ENCODE data around the gene HIPK1.
A peak's percentile ranks its signal among the peaks of the same experiment; 100 is the strongest.

HIPK1 gene

DNA sequence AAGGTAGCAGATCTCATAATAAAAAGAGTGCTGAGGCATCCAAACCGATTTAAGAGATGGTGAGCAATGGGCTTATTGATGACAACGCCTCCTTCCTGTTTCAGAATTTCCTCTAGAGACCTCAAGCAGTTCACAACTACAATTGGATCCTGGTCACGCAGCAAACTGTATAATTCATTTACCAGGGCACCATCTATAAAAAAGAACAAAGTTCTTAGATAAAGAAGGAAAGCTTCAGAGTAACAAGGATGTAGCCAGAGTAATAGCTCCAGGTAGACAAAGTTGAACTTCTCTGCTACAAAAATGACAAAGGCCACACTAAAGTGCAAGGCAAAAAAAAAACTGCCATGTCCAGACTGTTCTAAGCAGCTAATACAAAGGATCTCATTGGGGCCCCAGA, 27.9 kb upstream of the HIPK1 start:
- Histone ChIP-seq H3K27me3 (ENCODE audit: low read length) (no peaks in the 10 kb centered on the region), H3K27ac (ENCODE audit: low read depth, low read length) (no peak overlapping the region), H3K9ac (ENCODE audit: low read length) (no peak overlapping the region), H3F3A (ENCODE audit: insufficient read depth) (no peaks in the 10 kb centered on the region), H2AFZ (ENCODE audit: low read depth, low read length, severe bottlenecking) (no peak overlapping the region), H3K9me3 (ENCODE audit: insufficient read depth, low read length) (no peaks in the 10 kb centered on the region), H3K9me2 (replicated peaks; ENCODE audit: insufficient read depth, low read length) (no peaks in the 10 kb centered on the region), H3K4me3 (ENCODE audit: insufficient read depth, low read length, poor library complexity, severe bottlenecking) (no peak overlapping the region), H3K36me3 (ENCODE audit: low read length) (peaks cover 13% of the 10 kb centered on the region), H4K20me1 (ENCODE audit: low read depth, low read length) (no peaks in the 10 kb centered on the region), H3K79me2 (ENCODE audit: insufficient read depth, low read length) (peaks cover 31% of the 10 kb centered on the region), H3K4me2 (ENCODE audit: low read depth, low read length, poor library complexity, severe bottlenecking) (no peak overlapping the region)
- TF ChIP-seq EZH2phosphoT487 (conservative IDR thresholded peaks at IDR 0.05; ENCODE audit: low read length): no peak
- TF ChIP-seq, protein P1, sequence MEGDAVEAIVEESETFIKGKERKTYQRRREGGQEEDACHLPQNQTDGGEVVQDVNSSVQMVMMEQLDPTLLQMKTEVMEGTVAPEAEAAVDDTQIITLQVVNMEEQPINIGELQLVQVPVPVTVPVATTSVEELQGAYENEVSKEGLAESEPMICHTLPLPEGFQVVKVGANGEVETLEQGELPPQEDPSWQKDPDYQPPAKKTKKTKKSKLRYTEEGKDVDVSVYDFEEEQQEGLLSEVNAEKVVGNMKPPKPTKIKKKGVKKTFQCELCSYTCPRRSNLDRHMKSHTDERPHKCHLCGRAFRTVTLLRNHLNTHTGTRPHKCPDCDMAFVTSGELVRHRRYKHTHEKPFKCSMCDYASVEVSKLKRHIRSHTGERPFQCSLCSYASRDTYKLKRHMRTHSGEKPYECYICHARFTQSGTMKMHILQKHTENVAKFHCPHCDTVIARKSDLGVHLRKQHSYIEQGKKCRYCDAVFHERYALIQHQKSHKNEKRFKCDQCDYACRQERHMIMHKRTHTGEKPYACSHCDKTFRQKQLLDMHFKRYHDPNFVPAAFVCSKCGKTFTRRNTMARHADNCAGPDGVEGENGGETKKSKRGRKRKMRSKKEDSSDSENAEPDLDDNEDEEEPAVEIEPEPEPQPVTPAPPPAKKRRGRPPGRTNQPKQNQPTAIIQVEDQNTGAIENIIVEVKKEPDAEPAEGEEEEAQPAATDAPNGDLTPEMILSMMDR (IDR thresholded peaks at IDR 0.05; ENCODE audit: insufficient read depth, low read length, poor library complexity, severe bottlenecking): no peak

DNA sequence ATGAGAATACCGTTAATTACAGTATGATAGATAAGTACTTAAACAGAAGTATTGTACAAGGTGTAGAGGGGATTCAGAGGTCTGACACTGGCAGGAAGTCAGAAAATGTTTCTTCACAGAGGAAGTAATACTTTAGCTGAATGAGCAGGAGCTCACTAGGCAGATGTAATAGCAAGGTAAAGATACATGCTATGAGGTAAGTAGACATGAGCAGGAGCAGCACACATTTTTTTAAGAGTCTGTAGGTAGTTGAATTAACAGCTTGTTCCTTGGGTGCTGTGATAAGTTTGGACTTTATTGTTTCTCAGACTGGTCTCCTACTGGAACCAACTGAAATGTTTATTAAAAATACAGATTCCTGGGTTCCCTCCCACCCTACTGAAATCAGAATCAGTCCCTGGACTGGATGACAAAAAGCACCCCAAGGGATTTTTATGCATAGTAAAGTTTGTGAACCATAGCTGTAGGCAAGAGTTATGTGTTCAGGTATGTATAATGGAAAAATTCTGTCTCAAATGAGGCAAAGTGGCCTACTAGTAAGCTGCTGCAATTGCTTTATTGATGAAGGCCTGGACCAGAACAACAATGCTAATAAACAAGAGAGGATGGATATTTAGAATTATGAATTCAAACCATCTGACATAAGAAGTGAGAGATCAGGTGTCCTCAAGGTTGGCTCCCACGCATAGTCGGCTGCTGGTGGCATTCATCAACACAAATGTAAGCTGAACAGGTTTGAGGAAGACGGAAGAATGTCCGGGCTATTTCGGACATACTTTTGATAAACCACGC, 25.4 kb upstream of the HIPK1 start:
- H3K9ac ChIP-seq (ENCODE audit: low read length): peak overlapping the region; percentile 89
- no peaks in the 10 kb centered on the region for H4K20me1 ChIP-seq (ENCODE audit: low read depth, low read length)
- H3K27me3 ChIP-seq (ENCODE audit: low read length): no peaks in the 10 kb centered on the region
- no peaks in the 10 kb centered on the region for H3K9me2 ChIP-seq (replicated peaks; ENCODE audit: insufficient read depth, low read length)
- TF ChIP-seq EZH2phosphoT487 (conservative IDR thresholded peaks at IDR 0.05; ENCODE audit: low read length): no peak
- TF ChIP-seq, protein P1 (IDR thresholded peaks at IDR 0.05; ENCODE audit: insufficient read depth, low read length, poor library complexity, severe bottlenecking): no peak
- H3K36me3 ChIP-seq (ENCODE audit: low read length): peaks cover under 1% of the 10 kb centered on the region; the same call in 1 of the 2 replicates
- H3K79me2 ChIP-seq (ENCODE audit: insufficient read depth, low read length): peaks cover 38% of the 10 kb centered on the region
- H3K27ac ChIP-seq (ENCODE audit: low read depth, low read length): peak overlapping the region; percentile 78
- peak overlapping the region; percentile 94 for H3K4me3 ChIP-seq (ENCODE audit: insufficient read depth, low read length, poor library complexity, severe bottlenecking)
- H3K4me2 ChIP-seq (ENCODE audit: low read depth, low read length, poor library complexity, severe bottlenecking): peak overlapping the region; percentile 68
- H3F3A ChIP-seq (ENCODE audit: insufficient read depth): no peaks in the 10 kb centered on the region
- H3K9me3 ChIP-seq (ENCODE audit: insufficient read depth, low read length): no peaks in the 10 kb centered on the region
- H2AFZ ChIP-seq (ENCODE audit: low read depth, low read length, severe bottlenecking): peak overlapping the region; percentile 67

DNA sequence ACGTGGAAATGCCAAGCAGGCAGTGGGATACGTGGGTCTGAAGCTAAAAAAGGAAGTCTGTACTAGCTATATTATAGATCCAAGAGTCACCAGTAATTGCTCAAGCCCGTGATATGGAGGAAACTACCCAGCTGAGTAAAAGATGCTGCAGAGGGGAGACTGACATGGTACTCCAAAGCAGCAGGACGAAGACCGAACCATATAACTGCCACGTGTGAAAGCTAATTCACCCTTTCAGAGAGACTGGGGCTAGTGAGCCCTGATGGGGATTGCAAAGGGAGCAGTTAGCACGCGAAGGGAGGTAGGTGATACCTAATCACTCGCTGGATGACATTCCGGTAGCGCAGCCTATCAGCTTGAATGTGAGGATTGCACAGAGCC, 24.8 kb upstream of the HIPK1 start:
- Histone ChIP-seq H3K27me3 (ENCODE audit: low read length) (no peaks in the 10 kb centered on the region), H2AFZ (ENCODE audit: low read depth, low read length, severe bottlenecking) (peak overlapping the region; percentile 67), H3K9me3 (ENCODE audit: insufficient read depth, low read length) (no peaks in the 10 kb centered on the region), H3K36me3 (ENCODE audit: low read length) (peaks cover 6% of the 10 kb centered on the region; the same call in 1 of the 2 replicates), H3K4me2 (ENCODE audit: low read depth, low read length, poor library complexity, severe bottlenecking) (peak overlapping the region; percentile 68), H3K79me2 (ENCODE audit: insufficient read depth, low read length) (peaks cover 38% of the 10 kb centered on the region), H3K9ac (ENCODE audit: low read length) (peak overlapping the region; percentile 89), H3K9me2 (replicated peaks; ENCODE audit: insufficient read depth, low read length) (no peaks in the 10 kb centered on the region), H3K27ac (ENCODE audit: low read depth, low read length) (peak overlapping the region; percentile 78), H3F3A (ENCODE audit: insufficient read depth) (no peaks in the 10 kb centered on the region), H3K4me3 (ENCODE audit: insufficient read depth, low read length, poor library complexity, severe bottlenecking) (peak overlapping the region; percentile 94), H4K20me1 (ENCODE audit: low read depth, low read length) (no peaks in the 10 kb centered on the region)
- TF ChIP-seq EZH2phosphoT487 (conservative IDR thresholded peaks at IDR 0.05; ENCODE audit: low read length): no peak
- TF ChIP-seq, protein P1 (IDR thresholded peaks at IDR 0.05; ENCODE audit: insufficient read depth, low read length, poor library complexity, severe bottlenecking): no peak

Measured in SU-DHL-6 (cell line).